Hepatocyte (in vitro differentiated cells): Measurements from ENCODE around the gene WASL. TPM values are rescaled to one million over a fixed set of nuclear protein-coding genes. Genes with fewer than 3 reads are reported as not detected.
"Not testable (repeated sequence)": the region's sequence is repeated elsewhere in the genome, so short reads cannot be mapped to it uniquely, and the experiment has no call there.

ENCODE experiments used
- DNase-seq: peaks from one replicate; pipeline ENCODE4 v3.0.0-alpha.2; 2016; ENCODE audit warnings: low spot score
- H2AFZ ChIP-seq: fragments of 200-600 bp; sonication (generic); 2 replicates; pipeline ENCODE4 v1.6.0; 2016; ENCODE audit warnings: antibody characterized with exemption, mild to moderate bottlenecking
- H3K27ac ChIP-seq: fragments of 200-600 bp; sonication (generic); 2 replicates; pipeline ENCODE4 v1.5.1; 2016; ENCODE audit warnings: mild to moderate bottlenecking
- H3K27me3 ChIP-seq: fragments of 200-600 bp; sonication (generic); 2 replicates; pipeline ENCODE4 v1.6.1; 2016
- H3K36me3 ChIP-seq: fragments of 200-600 bp; sonication (generic); replicated peaks from 2 replicates; pipeline ENCODE4 v1.5.1; 2016; ENCODE audit warnings: low read depth; ENCODE audit not compliant: insufficient read depth
- H3K4me1 ChIP-seq: fragments of 200-600 bp; sonication (generic); 2 replicates; pipeline ENCODE4 v1.5.1; 2016; ENCODE audit warnings: mild to moderate bottlenecking, moderate library complexity; ENCODE audit not compliant: insufficient read depth
- H3K4me2 ChIP-seq: fragments of 200-600 bp; sonication (generic); 2 replicates; pipeline ENCODE4 v1.6.0; 2016
- H3K4me3 ChIP-seq: fragments of 200-600 bp; sonication (generic); 2 replicates; pipeline ENCODE4 v1.5.1; 2016; ENCODE audit warnings: mild to moderate bottlenecking
- H3K79me2 ChIP-seq: fragments of 200-600 bp; sonication (generic); 2 replicates; pipeline ENCODE4 v1.6.0; 2017; ENCODE audit warnings: mild to moderate bottlenecking
- H3K9me2 ChIP-seq: fragments of 200-600 bp; sonication (generic); replicated peaks from 2 replicates; pipeline ENCODE4 v1.6.0; 2017; ENCODE audit warnings: mild to moderate bottlenecking; ENCODE audit not compliant: insufficient read depth
- H3K9me3 ChIP-seq: fragments of 200-600 bp; sonication (generic); 2 replicates; pipeline ENCODE4 v1.5.1; 2016; ENCODE audit warnings: low read depth, mild to moderate bottlenecking
- H4K20me1 ChIP-seq: fragments of 200-600 bp; sonication (generic); 2 replicates; pipeline ENCODE4 v1.6.0; 2016; ENCODE audit warnings: mild to moderate bottlenecking; ENCODE audit not compliant: insufficient read depth, poor library complexity, severe bottlenecking
- CTCF ChIP-seq: fragments of 200-600 bp; sonication (generic); IDR thresholded peaks from 2 replicates; pipeline ENCODE4 v1.5.1; 2016; ENCODE audit warnings: antibody characterized with exemption, mild to moderate bottlenecking; ENCODE audit not compliant: poor library complexity
- EZH2 ChIP-seq: fragments of 200-600 bp; sonication (generic); IDR thresholded peaks from 2 replicates; pipeline ENCODE4 v1.6.1; 2016; ENCODE audit warnings: antibody characterized with exemption, mild to moderate bottlenecking, borderline replicate concordance
- EZH2phosphoT487 ChIP-seq: fragments of 200-600 bp; sonication (generic); IDR thresholded peaks from one replicate; pipeline ENCODE4 v1.6.1; 2018; ENCODE audit warnings: antibody characterized with exemption, mild to moderate bottlenecking, low read depth, moderate library complexity; ENCODE audit not compliant: unreplicated experiment, severe bottlenecking
- WGBS: methylation state at CpG from one replicate; pipeline ENCODE4 v1.1.6; 2016; ENCODE audit warnings: low lambda C conversion rate; ENCODE audit errors: missing lambda C conversion rate; 5-methylcytosine and 5-hydroxymethylcytosine counted together
- polyA plus RNA-seq: library from polyadenylated mRNA; unstranded; fragments of >200 nt; fragmentation: Nextera tagmentation; extraction: Ambion mirVana; gene quantifications from 2 replicates; pipeline ENCODE4 v1.2.1, GENCODE V29; 2016
- total RNA-seq: library from RNA; depleted of rRNA; stranded (reverse); fragments of >200 nt; gene quantifications from 2 replicates; pipeline ENCODE4 v1.2.3, GENCODE V29; 2014

Gene WASL
- total and polyA plus RNA-seq, 2 experiments from 2014 or later = 36.8 to 48.9 TPM

GRCh38 chr7:123738356-123738755, 10.4 kb downstream of the WASL start:
- Histone ChIP-seq H3K4me2 (peak overlapping the region; percentile 3), H3K9me2 (no peaks in the 10 kb centered on the region), H3K27ac (no peak overlapping the region), H3K27me3 (no peaks in the 10 kb centered on the region), H2AFZ (no peak overlapping the region), H4K20me1 (peaks cover 60% of the 10 kb centered on the region), H3K4me3 (no peak overlapping the region), H3K4me1 (peaks cover 17% of the 10 kb centered on the region), H3K36me3 (no peaks in the 10 kb centered on the region), H3K9me3 (no peaks in the 10 kb centered on the region), H3K79me2 (peaks cover 99% of the 10 kb centered on the region)
- WGBS = 45% methylated on average over 3 of the region's 3 CpGs
- TF ChIP-seq EZH2phosphoT487 = no peak
- peak; percentile 48 for DNase-seq

- 96% methylated on average over 10 of the region's 10 CpGs for WGBS
These were observed 11.6 kb downstream of the WASL start for GRCh38 chr7:123737168-123737674.

GRCh38 chr7:123735539-123735938, 13.3 kb downstream of the WASL start:
- no peaks in the 10 kb centered on the region for H3K27me3 ChIP-seq
- no peaks in the 10 kb centered on the region for H3K9me3 ChIP-seq
- H4K20me1 ChIP-seq = peaks cover 56% of the 10 kb centered on the region
- H3K27ac ChIP-seq = no peak overlapping the region
- TF ChIP-seq CTCF (no peak), EZH2phosphoT487 (no peak), EZH2 (no peak)
- peaks cover 7% of the 10 kb centered on the region for H3K4me1 ChIP-seq
- DNase-seq = no peak
- H3K4me3 ChIP-seq = no peak overlapping the region
- H3K4me2 ChIP-seq = no peak overlapping the region
- 94% methylated on average over 5 of the region's 5 CpGs for WGBS
- no peaks in the 10 kb centered on the region for H3K9me2 ChIP-seq
- H3K79me2 ChIP-seq = peaks cover 99% of the 10 kb centered on the region
- no peak overlapping the region for H2AFZ ChIP-seq
- no peaks in the 10 kb centered on the region for H3K36me3 ChIP-seq

More at GRCh38 chr7:123737168-123737674, 11.6 kb downstream of the WASL start:
- H3K4me3 ChIP-seq, H3K9me2 ChIP-seq, H3K4me2 ChIP-seq, H3K36me3 ChIP-seq, DNase-seq, H3K27me3 ChIP-seq, H2AFZ ChIP-seq, H3K9me3 ChIP-seq, H3K27ac ChIP-seq: not testable (repeated sequence)
- Histone ChIP-seq H3K4me1 (peaks cover 15% of the 10 kb centered on the region), H3K79me2 (peaks cover 99% of the 10 kb centered on the region), H4K20me1 (peaks cover 59% of the 10 kb centered on the region)

GRCh38 chr7:123734498-123734897, 14.3 kb downstream of the WASL start:
- DNase-seq = no peak
- no peak overlapping the region for H2AFZ ChIP-seq
- H3K27ac ChIP-seq = no peak overlapping the region
- WGBS = 93% methylated on average over 3 of the region's 3 CpGs
- no peaks in the 10 kb centered on the region for H3K27me3 ChIP-seq
- TF ChIP-seq EZH2phosphoT487 = no peak
- no peak for TF ChIP-seq EZH2
- no peak for TF ChIP-seq CTCF
- no peaks in the 10 kb centered on the region for H3K9me3 ChIP-seq
- H3K9me2 ChIP-seq = no peaks in the 10 kb centered on the region
- H3K4me2 ChIP-seq = no peak overlapping the region
- H3K36me3 ChIP-seq = no peaks in the 10 kb centered on the region
- H3K4me3 ChIP-seq = no peak overlapping the region
- peaks cover 7% of the 10 kb centered on the region for H3K4me1 ChIP-seq
- H4K20me1 ChIP-seq = peaks cover 59% of the 10 kb centered on the region
- peaks cover 99% of the 10 kb centered on the region for H3K79me2 ChIP-seq
